GM20000 (cell line): Measurements from ENCODE around the gene SH3RF3.

Experiments used
- DNase-seq: peaks from one replicate; pipeline ENCODE4 v3.0.0; 2012; ENCODE audit warnings: low spot score
- TF ChIP-seq, protein P1 (sequence below): IDR thresholded peaks from 2 replicates; pipeline ENCODE4 v1.5.1; 2012; ENCODE audit warnings: mild to moderate bottlenecking, control low read depth; ENCODE audit errors: extremely low read depth, missing control alignments

The SH3RF3 gene

GRCh38 chr2:109299536-109299935 lies 170.5 kb downstream of the SH3RF3 start:
- no peak for DNase-seq
- TF ChIP-seq, protein P1, sequence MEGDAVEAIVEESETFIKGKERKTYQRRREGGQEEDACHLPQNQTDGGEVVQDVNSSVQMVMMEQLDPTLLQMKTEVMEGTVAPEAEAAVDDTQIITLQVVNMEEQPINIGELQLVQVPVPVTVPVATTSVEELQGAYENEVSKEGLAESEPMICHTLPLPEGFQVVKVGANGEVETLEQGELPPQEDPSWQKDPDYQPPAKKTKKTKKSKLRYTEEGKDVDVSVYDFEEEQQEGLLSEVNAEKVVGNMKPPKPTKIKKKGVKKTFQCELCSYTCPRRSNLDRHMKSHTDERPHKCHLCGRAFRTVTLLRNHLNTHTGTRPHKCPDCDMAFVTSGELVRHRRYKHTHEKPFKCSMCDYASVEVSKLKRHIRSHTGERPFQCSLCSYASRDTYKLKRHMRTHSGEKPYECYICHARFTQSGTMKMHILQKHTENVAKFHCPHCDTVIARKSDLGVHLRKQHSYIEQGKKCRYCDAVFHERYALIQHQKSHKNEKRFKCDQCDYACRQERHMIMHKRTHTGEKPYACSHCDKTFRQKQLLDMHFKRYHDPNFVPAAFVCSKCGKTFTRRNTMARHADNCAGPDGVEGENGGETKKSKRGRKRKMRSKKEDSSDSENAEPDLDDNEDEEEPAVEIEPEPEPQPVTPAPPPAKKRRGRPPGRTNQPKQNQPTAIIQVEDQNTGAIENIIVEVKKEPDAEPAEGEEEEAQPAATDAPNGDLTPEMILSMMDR, result no peak

DNA sequence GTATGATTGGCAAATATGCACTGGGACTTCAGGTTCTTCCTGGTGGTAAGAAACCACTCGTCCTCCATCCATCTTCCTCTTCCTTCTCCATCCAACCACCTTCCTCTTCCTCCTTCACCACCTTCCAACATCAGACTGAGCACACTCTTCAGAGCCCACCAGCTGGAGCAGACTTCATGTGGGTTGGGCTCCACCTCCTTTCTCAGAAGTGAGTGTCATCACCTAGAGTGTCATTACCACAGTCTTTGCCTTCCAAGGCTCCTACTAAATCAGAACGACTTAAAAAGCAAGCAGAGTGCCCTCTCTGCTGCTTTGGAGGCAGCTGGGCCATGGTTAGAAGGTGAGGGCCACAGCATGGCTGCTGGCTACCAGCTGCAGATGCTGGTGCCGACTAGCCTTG lies 171.6 kb downstream of the SH3RF3 start:
- TF ChIP-seq, protein P1, result no peak
- DNase-seq, result no peak

DNA sequence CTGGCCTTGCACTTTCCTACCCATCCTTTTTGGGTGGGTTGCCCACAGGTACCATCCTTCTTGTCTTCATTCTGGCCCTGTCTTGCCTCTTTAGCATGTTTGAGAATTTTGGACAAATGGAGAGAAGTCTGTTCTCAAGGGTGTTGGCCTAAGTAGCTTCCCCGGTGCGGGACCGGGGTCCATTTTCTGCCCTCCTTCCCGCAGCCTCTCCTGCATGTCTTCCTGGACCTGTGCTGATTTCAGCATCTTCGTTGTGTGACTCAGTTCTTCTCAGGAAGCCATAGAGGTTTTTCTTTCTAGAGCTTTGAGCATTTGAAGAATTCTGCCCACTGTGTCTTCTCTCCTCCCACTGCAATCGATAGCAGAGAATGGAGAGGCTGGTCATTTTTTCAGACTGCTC lies 172.7 kb downstream of the SH3RF3 start:
- DNase-seq, result no peak
- TF ChIP-seq, protein P1, result no peak

DNA sequence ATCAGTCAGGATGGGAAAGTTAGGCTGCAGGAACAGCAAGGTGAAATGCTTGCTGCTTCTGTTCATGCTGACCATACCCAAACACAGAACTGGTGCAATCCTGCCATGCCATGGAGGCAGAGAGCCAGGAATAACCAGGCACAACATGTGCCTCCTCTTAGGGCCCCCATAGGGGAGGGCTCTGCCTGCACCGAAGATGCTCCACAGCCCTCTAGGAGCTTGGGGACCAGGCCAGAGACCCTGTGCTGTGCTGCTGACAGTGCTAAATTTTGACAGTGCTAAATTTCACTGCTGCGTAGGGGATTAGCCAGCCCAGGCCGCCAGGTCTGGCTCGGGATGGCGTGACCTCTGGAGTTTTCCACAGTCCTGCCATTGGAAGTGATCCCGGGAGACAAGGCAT lies 173.3 kb downstream of the SH3RF3 start:
- TF ChIP-seq, protein P1, result no peak
- no peak for DNase-seq

DNA sequence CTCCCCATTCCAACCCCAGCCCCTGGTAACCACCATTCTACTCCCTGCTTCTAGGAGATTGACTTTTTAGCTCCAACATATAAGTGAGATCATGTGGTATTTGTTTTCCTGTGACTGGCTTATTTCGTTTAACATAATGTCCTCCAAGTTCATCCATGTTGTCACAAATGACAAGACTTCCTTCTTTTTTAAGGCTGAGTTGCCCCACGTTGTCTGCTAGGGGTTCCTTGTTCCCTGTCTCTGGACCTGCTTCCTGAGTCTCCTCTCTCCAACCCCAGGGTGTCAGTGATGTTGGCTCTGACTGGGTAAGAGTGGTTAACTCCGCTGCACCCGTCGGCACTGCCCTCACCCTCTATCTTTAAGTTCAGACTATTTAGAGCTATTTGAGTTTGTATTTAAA lies 175.2 kb downstream of the SH3RF3 start:
- no peak for DNase-seq
- TF ChIP-seq, protein P1, result no peak

DNA sequence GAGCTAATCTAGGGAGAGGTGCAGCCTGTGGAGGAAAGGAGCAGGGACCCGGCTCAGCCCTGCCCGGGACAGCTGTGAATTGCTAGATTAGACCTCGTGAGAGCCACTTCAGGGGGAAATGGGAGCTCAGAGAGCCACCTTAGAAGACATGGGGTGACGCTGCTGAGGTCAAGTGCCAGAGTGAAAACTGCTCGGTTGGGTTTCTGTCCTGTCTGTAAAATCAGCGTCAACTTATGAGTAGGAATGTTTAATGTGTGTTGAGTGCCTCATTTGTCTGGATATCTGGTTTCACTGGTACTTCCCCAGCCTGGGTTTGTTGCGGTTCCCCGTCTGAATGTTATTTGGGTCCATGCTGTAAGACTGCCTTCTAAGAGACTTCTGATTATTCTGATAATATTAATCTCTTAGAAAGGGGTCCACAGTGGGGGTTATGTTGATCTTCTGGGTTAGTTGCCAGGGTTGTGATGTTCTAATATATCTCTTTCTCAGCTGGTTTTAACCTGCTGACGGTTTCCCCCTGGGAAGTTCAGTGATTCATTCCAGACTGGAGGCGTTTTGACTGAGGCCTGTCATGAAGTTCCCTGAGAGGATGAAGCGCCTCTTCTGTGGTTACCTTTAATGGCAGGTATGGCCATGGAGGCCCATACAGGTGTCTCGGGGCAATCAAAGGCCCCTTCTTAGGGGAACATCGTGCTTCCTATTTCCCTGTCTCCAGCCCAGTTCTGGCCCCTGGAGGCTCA lies 175.9 kb downstream of the SH3RF3 start:
- TF ChIP-seq, protein P1, result no peak
- no peak for DNase-seq

DNA sequence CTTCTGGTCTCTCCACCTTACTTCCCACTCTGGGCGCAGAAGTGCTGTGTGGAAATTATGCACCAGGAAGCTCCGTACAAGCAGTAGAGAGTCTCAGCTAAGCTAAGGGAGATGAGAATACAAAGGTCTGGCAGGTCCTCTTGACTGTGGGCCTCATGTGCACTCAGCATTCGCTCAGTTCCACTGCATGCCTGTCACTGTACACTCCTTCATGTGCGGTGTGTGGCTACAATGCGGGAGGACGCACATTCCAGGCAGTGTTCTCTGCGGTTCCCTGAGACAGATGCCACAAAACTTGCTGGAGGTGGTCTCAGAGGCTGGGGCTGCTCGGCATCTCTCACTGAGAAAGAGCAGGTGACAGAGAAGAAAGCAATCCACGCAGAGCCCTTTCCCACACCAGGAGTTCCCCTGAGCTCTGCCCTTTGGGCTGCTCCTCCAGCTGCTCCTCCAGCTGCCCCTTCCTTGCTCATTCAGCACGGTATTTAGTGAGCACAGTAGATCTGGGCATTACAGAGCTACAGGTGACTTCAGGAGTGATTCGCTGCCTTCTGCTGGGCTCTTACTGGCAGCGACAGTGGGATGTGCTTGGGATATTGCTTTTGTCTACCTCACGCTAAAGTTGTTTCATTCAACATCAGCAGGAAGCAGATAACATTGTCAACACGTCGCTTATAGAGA lies 176.6 kb downstream of the SH3RF3 start:
- TF ChIP-seq, protein P1, result no peak
- no peak for DNase-seq
